ENCODE measurements around the gene CFLAR.
"Not testable (repeated sequence)": the region's sequence is repeated elsewhere in the genome, so short reads cannot be mapped to it uniquely, and the experiment has no call there.

CFLAR gene

DNA sequence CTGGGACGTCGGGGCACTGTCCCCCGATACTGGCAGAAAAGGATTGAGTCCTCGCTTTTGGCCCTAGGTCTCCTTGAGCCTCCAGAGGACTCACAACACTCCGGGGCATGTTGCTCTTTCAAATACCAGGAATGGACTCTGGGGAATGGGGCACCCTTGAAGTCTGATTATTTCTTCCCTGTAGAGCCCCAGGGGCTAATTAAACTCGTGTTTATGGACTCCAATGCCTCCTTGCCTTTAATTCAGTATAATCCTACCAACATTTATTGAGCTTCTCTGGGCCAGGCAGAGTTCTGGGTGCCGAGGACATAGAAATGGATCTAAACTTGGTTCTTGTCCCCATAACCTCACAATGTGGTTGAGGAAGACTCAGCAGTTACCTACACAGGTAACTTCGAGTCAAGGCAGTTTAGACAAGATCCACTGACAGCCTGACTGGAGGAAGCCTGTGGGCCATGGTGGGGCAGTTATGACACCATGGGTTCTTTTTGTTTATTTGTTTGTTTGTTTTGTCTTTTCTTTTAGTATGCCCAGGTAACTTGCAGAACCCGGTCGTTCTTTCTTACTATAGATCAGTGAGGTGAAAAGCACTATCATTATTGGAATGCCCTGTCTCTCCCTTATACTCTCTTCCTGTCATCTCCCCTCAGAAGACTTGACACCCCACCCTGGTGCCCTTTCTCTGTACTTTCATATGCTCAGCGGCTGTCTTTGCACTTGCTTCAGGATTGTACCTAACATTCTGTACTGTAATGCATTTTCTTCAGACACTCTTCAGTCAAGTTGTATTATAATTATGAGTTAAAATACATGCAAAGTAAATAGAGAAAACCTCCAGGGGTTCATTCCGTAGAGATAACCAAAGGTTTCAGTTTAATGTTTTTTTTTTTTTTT lies 3.2 kb downstream of the CFLAR start:
- DNase-seq: no peak

DNA sequence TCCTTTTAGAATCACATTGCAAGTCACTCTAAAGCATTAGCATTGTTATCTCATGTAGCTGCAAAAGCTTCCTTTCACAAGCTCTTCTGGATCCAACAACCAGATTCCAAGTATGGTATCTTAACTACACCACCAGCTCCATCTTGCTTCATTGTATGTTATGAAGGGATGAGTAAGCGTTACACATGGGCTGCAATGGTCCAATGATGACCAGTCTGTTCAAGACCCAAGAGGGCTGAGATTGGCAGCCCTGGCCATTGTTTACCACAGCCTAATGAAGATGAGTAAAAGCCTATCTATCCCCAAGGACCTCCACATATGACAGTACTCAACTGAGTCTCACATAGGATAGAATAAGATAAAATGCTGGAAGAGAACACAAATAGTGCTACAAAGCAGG lies 6.3 kb downstream of the CFLAR start:
- DNase-seq: no peak

GRCh38 chr2:201126308-201127151 lies 10.6 kb downstream of the CFLAR start:
- DNase-seq: no peak

DNA sequence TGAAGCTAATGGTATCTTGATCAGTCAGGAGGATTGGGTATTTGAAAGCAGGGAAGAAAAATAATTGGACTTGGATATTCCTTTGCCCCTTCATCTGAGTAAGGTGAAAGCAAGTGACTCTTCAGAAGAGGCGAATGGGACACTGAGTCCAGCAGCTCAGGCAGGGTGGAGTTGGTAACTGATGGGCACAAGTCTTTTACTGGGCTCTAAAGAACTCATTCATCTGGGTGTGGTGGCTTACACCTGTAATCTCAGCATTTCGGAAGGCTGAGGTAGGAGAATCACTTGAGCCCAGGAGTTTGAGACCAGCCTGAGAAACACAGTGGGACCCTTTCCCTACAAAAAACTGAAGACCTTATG lies 11.2 kb downstream of the CFLAR start:
- no peak for DNase-seq

- no peak for DNase-seq
These were observed 11.6 kb downstream of the CFLAR start for GRCh38 chr2:201127570-201127969.

GRCh38 chr2:201128033-201128432 lies 12.1 kb downstream of the CFLAR start:
- DNase-seq: no peak

GRCh38 chr2:201128933-201129505 lies 13.1 kb downstream of the CFLAR start:
- DNase-seq: no peak

- no peak for DNase-seq
These were observed 14.7 kb downstream of the CFLAR start for GRCh38 chr2:201130524-201131186.

GRCh38 chr2:201132518-201132917 lies 16.6 kb downstream of the CFLAR start:
- DNase-seq: no peak

DNA sequence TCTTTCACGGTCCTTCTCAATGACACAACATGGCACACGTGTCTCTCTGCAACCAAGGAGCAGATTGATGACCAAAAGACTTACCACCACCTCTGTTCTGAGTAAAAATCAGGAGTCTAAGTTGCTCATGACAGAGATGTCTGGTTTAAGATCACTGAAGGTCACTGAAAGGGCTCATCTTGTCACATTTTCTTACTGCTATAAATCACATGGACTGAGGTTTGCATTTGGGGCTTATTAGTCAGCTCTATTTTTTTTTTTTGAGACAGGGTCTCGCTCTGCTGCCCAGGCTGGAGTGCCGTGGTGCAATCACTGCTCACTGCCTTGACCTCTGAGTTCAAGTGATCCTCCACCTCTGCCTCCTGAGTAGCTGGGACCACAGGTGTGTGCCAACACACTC lies 19.4 kb downstream of the CFLAR start:
- DNase-seq: no peak

GRCh38 chr2:201136889-201137321 lies 20.9 kb downstream of the CFLAR start:
- no peak for DNase-seq

DNA sequence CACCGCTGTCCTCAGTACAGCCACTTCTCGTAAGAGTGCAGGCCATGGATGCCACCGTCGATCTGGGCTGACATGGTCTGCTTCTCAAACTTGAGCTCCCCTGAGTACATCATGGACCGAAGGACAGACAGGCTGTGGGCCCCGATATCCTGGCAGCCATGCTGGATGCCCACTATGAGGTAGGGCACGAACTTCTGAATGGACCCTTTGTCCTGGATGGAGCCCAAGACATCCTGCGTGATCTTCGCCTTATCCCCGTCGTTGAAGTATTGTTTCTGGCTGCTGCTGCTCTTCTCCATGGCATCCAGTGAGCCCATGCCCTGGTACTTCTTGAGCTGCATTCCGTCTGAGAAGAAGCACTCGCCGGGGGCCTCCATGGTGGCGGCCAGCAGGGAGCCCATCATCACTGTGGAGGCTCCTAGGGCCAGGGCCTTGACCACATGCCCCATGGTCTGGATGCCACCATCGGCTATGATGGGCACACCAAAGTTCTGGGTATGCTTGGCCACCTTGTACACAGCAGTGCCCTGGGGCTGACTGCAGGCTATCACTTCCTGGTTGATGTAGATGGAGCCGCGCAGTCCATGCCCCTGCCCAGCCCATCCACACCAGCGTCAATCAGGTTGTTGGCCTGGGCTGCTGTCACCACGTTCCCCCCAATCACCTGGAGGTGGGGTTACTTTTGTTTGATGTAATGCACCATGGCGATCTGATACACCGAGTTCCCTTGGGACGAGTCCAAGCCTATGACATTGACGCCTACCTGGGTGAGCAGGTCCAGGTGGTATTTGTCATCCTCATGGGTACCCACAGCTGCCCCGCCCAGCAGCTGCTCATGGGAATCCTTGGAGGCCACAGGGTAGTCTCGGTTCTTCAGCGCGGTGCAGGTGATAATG lies 21.8 kb downstream of the CFLAR start:
- no peak for DNase-seq

- DNase-seq: no peak
These were observed 22.5 kb downstream of the CFLAR start for GRCh38 chr2:201138401-201138970.

DNA sequence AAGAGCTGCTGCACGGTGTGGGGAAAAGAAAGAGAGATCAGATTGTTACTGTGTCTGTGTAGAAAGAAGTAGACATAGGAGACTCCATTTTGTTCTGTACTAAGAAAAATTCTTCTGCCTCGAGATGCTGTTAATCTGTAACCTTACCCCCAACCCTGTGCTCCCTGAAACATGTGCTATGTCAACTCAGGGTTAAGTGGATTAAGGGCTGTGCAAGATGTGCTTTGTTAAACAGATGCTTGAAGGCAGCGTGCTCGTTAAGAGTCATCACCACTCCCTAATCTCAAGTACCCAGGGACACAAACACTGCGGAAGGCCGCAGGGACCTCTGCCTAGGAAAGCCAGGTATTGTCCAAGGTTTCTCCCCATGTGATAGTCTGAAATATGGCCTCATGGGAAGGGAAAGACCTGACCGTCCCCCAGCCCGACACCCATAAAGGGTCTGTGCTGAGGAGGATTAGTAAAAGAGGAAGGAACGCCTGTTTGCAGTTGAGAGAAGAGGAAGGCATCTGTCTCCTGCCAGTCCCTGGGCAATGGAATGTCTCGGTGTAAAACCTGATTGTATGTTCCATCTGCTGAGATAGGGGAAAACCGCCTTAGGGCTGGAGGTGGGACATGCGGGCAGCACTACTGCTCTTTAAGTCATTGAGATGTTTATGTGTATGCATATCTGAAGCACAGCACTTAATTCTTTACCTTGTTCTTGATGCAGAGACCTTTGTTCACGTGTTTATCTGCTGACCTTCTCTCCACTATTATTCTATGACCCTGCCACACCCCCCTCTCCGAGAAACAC lies 23.2 kb downstream of the CFLAR start:
- DNase-seq: not testable (repeated sequence)

- DNase-seq: no peak
These were observed 24.1 kb downstream of the CFLAR start for GRCh38 chr2:201139836-201140604.

GRCh38 chr2:201144101-201145051 lies 28.4 kb downstream of the CFLAR start:
- no peak for DNase-seq

DNA sequence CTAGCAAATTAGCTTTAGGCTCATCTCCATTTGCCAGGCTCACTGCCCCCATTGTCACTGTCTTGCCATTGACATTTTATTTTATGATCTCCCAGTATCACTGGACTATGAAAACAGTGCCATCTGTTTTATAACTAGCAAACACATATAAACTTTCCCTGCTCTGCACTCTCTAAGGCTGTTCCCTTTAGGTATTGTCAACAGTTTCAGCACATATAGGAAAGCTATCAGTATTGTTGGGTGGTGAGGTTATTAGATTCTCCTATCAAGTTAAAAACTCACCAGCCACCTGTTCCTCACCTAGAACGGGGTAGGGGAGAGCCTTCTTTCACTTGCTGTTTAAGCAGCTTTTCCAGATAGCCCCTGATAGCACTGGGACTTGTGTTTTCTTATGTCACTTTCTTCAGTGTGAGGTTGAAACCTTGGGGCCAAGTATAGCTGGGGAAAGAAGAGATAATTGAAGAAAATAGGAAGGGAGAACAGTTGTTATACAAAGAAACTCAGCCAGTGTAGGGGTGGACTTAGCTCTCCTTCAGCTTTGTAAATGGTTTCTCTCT lies 32.5 kb downstream of the CFLAR start:
- no peak for DNase-seq
